HG03280 (cell line): ENCODE data around the gene F11.
"Not testable (repeated sequence)": the region's sequence is repeated elsewhere in the genome, so short reads cannot be mapped to it uniquely, and the experiment has no call there.

Experiments used
- ATAC-seq: cut with Tn5 transposase; IDR thresholded peaks from one replicate; pipeline ENCODE4 v1.9.1; 2021; ENCODE audit warnings: mild to moderate bottlenecking, moderate library complexity; ENCODE audit not compliant: unreplicated experiment

Gene F11

DNA sequence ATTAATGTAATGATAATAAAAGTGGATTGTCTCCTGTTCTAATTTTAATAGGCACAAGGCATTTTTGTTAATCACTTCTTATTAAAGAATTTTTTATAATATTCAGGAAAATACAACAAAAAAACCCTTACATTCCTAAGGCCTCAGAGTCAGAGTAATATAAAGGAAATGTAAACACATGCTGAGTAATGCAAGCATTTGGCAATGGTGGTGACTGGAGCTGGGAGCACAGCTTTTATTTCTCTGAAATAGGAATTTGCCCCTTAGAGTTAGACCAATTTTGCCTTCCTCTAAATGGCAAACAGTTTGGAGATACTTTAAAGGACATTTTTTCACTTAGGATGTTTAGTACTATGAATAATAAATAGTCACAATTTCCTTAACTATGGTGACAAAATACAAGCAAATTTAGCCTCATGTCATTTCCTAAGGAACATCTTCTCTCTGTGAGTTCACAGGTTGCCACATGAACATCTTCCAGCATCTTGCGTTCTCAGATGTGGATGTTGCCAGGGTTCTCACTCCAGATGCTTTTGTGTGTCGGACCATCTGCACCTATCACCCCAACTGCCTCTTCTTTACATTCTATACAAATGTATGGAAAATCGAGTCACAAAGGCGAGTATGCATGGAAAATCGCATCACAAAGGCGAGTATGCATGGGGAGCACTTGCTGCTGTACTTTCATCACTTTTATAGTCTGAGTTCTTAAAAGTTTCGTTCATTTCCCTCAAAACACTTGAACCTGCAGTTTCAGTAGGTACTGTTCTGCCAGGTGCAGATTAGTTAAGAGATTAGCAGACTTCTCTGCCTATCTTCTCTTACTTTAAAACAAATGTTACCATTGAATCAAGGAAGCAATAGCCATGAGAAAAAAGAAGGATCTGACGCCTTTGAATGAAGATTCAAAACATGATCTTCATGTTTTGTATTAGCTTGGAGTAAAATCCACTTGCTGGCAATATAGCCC is 15.9 kb upstream of the F11 start:
- ATAC-seq: no peak

DNA sequence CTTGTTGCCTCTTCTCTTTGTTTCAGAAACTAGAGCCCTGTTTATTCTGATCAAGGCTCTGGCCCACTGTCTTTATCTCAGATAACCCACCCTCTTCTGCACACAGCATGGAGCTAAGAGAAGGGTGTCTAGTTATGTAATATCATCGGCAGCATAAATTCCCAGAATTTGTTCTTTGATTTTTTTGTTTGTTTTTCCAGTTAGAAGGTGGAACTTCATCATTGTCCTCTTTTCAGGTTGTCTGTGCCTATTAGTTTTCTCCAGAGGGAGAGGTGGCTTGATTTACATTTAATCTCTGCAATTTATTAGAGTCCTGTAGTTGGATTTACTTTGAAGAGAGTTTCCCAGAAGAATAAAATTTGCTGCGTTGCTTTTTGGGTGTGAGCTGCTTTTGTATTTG is 15.2 kb upstream of the F11 start:
- ATAC-seq: no peak

DNA sequence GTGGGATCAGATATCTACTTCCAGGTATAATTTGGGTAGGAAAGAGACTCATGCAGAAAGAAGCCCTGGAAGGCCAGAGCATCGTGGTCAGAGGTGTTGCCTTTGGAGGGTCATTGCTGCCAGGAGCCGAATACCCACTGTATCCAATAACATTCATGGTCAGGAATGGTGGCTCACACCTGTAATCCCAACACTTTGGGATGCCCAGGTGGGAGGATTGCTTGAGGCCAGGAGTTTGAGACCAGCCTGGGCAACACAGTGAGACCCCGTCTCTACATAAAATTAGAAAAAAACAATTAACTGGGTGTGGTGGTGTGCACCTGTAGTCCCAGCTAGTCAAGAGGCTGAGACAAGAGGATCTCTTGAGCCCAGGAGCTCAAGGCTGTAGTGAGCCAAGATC is 10.9 kb upstream of the F11 start:
- ATAC-seq: no peak

DNA sequence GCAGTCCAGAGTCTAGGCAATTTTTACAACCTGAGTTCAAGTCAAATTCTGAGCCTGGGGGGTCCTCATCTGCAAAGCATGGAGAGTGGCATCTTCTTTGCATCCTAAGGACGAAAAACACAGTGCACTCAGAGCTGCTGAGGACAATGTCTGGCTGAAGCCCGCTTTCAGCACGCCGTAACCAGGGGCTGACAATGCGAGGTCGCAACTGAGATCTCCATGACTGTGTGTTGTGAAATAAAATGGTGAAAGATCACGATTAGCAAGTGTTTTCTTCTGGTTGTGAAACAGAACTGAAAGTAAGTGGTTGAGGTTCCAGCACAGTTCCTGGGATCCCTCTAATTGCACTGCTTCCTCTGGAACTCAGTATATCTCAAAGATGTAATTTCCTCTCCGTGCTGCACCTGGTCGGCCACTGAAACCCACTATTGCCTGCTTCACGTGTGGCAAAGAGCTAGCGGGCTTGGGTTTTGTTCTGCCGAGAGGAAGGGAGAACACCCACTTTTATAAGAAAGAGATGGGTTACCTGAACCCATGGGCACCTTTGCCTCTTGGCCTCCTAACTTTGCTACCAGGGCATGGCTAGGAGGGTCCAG is 7.7 kb upstream of the F11 start:
- no peak for ATAC-seq

DNA sequence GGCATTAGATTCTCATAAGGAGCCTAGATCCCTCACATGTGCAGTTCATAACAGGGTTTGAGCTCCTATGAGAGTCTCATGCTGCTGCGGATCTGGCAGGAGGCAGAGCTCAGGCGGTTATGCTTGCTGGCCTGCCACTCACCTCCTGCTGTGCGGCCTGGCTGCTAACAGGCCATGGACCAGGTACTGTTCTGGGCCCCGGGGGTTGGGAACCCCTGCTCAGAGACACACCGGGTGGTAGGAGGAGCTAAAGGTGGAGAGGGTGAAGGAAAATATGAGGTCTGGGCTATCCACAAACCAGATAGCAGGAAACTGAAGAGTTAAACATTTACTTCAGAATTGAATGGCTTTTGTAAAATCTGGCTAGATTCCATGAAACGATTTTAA is 5.9 kb upstream of the F11 start:
- no peak for ATAC-seq

GRCh38 chr4:186260504-186261448 is 5.2 kb upstream of the F11 start:
- ATAC-seq: no peak

- ATAC-seq: no peak
These were observed 1.3 kb upstream of the F11 start for GRCh38 chr4:186264660-186265059.

- ATAC-seq: not testable (repeated sequence)
These were observed 739 bp upstream of the F11 start for GRCh38 chr4:186265250-186265649.

DNA sequence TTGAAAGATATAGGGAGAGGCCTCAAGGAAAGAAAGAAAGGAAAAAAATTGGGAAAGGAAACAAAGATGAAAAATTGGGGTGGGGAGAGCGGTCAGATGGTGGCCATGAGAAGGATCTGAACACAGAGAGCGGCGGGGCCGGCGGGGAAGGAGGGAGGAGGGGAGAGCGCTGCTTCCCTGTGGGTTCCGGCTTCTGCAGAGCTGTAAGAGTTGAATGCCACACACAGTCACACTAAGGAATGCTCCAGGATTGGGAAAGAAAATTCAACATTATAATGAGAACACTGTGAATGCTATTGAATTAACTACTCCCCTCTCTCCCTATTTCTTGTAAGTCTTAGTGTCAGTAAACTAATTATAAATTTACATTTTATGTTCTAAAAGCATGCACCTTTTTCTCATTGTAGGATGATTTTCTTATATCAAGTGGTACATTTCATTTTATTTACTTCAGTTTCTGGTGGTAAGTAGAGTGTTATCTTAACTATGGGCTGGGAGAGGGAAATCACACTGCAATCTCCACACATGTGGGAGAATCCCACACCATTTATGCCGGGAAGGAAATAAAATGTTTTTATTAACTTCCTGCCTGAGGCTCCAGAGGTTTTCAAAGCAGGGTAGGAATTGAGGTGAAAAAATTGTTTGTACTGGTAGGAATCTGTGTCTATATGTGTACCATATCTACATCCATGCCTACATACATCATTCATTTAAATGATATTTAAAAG is 904 bp downstream of the F11 start:
- no peak for ATAC-seq

GRCh38 chr4:186271081-186271678 is 5.2 kb downstream of the F11 start:
- ATAC-seq: no peak

DNA sequence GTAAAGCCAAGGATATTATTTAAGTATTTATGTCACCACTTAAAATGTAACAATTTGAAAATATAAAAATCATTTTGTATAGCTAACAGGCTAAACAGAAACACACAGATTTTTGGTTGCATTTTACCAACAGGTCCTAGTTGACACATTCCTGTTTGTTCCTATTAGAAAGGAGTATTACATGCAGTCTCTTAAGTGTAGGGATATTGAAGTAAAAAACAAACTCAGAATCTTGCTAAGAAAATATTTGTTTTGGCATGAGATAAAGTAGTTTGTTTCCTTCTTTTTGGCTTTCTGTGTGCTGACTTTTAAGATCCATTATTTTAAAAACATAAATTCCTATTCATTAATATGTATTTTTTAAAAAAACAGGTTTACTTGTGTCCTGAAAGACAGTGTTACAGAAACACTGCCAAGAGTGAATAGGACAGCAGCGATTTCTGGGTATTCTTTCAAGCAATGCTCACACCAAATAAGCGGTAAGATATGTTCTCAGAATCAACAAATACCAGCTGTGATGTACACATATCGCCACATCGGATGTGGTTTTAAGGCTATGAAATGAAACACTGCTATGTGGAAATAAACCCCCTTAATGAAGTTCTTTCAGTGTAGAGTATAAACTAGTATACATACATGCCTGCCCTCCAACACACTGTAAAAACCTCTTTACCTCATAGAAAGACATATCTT is 6.9 kb downstream of the F11 start:
- no peak for ATAC-seq

- ATAC-seq: not testable (repeated sequence)
These were observed 7.4 kb downstream of the F11 start for GRCh38 chr4:186273392-186273789.

- no peak for ATAC-seq
These were observed 17.3 kb downstream of the F11 start for GRCh38 chr4:186283311-186283710.

DNA sequence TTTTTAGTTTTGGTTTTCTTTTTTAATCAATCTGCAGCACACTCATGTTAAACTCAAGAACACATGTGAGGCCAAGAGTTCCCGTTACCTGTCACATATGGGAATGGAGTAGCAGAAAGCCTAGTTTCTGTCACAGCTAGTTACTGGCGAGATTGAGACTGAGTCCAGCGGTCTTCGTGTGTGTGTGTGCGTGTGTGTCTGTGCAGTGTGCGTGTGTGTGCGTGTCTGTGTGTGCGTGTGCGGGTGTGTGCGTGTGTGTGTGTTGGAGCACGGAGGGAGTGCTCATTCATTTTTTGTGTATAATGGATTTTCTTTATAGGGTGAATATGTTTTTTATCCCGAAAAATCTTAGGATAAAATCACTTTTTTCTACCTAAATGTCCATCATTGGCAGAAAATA is 19.2 kb downstream of the F11 start:
- ATAC-seq: no peak

GRCh38 chr4:186286581-186286980 is 20.6 kb downstream of the F11 start:
- no peak for ATAC-seq

DNA sequence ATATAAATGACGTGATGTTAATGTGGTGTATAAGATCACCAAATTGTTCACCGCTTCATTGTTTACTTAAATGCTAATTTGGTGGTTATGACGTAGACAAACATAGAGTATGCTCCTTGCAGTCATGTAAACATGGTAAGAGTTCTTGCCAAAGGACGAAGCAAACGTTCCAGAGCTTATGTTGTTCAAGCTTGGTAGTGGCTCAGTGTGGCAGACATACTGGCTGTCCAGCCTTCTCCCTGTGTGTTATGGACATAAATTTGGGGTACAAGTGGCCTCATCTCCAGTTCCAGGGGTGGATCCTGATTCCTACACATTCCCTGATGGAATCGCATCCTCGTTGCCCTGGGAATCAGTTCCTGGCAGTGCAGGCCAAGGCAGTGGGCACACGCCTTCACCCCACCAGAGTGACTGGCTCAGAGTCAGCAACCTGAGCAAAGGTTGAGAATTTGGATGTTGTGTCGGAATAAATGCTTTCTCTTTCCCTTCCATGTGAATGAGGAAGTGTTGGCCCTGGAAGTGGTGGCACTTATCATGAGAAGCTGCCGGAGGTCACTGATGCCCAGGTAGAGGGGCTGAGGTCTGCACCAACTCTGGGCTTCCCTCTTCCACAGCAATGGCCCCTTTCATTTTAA is 25.4 kb downstream of the F11 start:
- no peak for ATAC-seq

- no peak for ATAC-seq
These were observed 28.2 kb downstream of the F11 start for GRCh38 chr4:186294160-186294559.

DNA sequence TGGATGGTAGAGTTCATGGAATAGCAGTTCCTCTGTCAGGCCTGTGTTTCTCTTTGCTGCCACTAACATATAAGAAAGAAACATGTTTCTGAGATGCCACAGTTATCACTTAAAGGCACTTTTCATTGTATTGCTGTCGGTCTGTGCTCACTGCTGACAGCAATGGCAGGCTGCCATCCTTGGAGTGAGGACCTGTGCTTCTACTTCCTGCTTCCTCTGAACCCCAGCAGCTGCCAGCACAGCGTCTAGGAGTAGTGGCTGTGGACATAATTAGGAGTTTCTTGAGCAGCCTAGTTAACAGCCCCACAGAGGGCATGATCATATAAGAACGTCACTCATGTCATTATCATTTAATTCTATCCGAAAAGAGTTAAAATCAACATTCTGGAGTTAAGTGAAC is 30.5 kb downstream of the F11 start:
- no peak for ATAC-seq

DNA sequence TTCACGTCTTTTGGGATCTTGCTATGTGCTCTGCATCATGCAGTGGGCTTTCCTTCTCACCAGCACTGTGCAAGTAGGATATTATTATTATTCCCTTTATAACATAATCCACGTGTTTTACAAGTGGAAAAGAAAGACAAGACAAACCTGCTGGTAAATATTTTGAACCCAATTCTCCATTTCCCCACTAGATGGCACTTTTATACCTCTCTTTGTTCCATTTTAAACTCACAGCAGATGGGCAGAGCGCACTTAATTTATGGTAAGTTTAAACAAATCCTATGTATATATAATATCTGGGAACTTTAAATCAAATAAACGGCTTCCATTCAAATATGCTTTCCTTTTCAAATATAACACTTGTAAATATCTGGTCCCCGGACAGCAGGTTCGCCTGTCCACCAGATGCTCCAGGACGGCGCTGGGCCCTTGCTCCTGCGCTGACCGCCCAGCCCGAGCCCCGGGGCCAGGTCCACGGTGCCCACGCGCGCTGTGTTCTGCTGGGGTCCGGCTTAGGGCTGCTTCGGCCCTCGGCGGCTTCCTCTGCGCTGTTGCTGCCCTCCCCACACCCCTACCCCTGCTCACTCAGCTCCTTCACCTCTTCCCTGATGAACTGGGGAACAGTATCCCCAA is 31.1 kb downstream of the F11 start:
- no peak for ATAC-seq
